ENCODE results near the gene CDK5RAP3. TPM values are rescaled to one million over a fixed set of nuclear protein-coding genes. Genes with fewer than 3 reads are reported as not detected.

CDK5RAP3 gene
- total RNA-seq, 1 donor from 2014 or later: 62.8 TPM

DNA sequence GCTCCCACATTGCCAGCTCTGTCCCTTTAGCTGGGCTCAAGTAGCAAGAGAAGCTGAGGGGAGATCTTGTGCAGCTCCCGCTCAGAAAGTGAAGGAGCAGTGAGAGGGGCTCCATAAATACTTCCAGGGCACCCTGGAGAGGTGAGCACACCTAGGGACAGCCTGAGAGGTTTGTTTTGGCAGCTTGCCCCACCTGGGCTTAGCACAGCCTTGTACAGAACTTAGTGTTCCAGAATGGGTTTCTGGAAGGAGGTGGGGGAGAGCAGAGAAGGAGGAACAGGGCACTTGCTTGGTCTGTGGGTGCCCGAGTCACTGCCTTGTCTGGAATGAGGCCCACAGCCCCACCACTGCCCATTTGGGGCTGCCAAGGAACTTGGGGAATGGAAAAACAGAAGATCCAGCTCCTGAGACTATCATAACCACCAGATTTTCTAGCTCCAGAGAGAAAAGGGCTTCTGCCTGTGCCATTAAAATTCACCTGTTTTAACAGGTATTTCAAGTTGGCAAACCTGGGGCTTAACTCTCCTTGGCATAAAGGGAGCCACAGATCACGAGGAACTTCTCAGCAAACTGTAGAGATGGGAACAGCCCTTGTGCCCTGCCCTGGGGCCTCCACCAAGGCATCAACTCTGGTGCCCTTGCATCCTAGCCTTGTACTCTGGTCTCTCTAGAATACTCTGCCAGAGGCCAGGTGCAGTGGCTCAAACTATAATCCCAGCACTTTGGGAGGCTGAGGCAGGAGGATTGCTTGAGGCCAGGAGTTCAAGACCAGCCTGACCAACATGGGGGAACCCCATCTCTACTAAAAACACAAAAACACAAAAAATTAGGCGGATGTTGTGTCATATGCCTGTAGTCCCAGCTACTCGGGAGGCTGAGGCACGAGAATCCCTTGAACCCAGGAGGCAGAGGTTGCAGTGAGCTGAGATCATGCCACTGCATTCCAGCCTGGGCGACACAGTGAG is 15.1 kb upstream of the CDK5RAP3 start:
- Histone ChIP-seq H3K9me3 (ENCODE audit: insufficient read depth, low read depth, low read length) (no peaks in the 10 kb centered on the region), H3K36me3 (ENCODE audit: insufficient read depth, low read length) (no peaks in the 10 kb centered on the region), H2AFZ (ENCODE audit: low read depth, low read length) (no peak overlapping the region), H3K27me3 (ENCODE audit: insufficient read depth, low read length) (peaks cover 5% of the 10 kb centered on the region), H3K9ac (ENCODE audit: low read length) (no peak overlapping the region), H3K27ac (ENCODE audit: low read depth, low read length) (no peak overlapping the region), H3K4me1 (ENCODE audit: insufficient read depth, low read length) (peaks cover 4% of the 10 kb centered on the region), H4K20me1 (ENCODE audit: insufficient read depth, low read length) (no peaks in the 10 kb centered on the region), H3K4me3 (ENCODE audit: insufficient read depth, low read depth, low read length) (no peak overlapping the region), H3K79me2 (ENCODE audit: insufficient read depth, low read length) (no peaks in the 10 kb centered on the region), H3K4me2 (ENCODE audit: low read length) (no peak overlapping the region)
- H3K27ac Mint-ChIP-seq (ENCODE audit: unreplicated experiment): no peak overlapping the region
- peaks cover 4% of the 10 kb centered on the region for H3K36me3 Mint-ChIP-seq (ENCODE audit: low read depth, unreplicated experiment)
- H3K4me1 Mint-ChIP-seq (ENCODE audit: low read depth, unreplicated experiment): no peaks in the 10 kb centered on the region
- no peaks in the 10 kb centered on the region for H3K9me3 Mint-ChIP-seq (ENCODE audit: unreplicated experiment)
- FAIRE-seq (no peak), DNase-seq (ENCODE audit: low read depth) (no peak)
- H3K4me3 Mint-ChIP-seq (ENCODE audit: unreplicated experiment): no peak overlapping the region
- TF ChIP-seq, protein P1, sequence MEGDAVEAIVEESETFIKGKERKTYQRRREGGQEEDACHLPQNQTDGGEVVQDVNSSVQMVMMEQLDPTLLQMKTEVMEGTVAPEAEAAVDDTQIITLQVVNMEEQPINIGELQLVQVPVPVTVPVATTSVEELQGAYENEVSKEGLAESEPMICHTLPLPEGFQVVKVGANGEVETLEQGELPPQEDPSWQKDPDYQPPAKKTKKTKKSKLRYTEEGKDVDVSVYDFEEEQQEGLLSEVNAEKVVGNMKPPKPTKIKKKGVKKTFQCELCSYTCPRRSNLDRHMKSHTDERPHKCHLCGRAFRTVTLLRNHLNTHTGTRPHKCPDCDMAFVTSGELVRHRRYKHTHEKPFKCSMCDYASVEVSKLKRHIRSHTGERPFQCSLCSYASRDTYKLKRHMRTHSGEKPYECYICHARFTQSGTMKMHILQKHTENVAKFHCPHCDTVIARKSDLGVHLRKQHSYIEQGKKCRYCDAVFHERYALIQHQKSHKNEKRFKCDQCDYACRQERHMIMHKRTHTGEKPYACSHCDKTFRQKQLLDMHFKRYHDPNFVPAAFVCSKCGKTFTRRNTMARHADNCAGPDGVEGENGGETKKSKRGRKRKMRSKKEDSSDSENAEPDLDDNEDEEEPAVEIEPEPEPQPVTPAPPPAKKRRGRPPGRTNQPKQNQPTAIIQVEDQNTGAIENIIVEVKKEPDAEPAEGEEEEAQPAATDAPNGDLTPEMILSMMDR (IDR thresholded peaks at IDR 0.05; ENCODE audit: insufficient read depth, low read depth, low read length): no peak
- no peak for TF ChIP-seq EZH2 (IDR thresholded peaks at IDR 0.05; ENCODE audit: insufficient read depth, low read length)
- H3K27me3 Mint-ChIP-seq (ENCODE audit: low read depth, unreplicated experiment): peaks cover 26% of the 10 kb centered on the region

DNA sequence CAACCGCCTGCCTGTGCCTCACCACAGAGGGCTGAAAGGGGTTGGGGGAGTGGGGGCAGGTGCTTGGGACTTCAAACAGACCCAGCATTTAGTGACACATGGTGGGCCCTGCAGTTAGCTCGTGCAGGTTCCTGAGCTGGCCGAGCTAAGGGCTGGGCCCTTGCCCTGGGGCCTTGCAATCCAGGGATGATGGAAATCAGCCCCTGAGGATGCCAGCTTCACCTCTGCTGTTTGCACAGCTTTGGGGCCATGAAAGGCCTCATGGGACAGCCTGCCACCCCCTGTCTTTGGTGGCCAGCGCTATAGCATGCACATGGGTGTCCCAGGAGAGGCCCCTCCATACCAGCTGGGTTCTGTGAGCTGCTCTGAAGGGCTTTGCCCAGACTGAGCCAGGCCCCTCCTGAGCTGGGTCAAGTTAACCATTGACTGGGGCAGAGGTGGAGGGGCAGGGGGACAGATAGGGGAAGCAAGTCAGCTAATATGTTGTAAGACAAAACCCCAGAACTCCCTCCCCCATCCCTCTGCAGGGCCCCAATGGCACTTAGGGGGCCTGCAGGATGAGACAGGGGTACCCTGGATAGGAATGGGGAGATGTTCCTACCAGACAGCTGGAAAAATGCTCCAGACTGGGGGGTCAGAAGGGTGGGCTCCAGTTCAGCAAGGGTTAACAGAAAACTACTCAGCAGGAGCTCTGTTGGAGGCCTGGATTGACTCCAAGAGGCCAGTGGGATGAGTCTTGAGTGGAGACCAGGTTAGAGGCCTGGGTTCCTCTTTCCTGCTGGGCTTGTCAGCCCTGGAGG is 13.9 kb upstream of the CDK5RAP3 start:
- H2AFZ ChIP-seq (ENCODE audit: low read depth, low read length): no peak overlapping the region
- Mint-ChIP-seq H3K36me3 (ENCODE audit: low read depth, unreplicated experiment) (peaks cover 6% of the 10 kb centered on the region), H3K27me3 (ENCODE audit: low read depth, unreplicated experiment) (peaks cover 33% of the 10 kb centered on the region), H3K4me1 (ENCODE audit: low read depth, unreplicated experiment) (no peaks in the 10 kb centered on the region), H3K4me3 (ENCODE audit: unreplicated experiment) (no peak overlapping the region), H3K9me3 (ENCODE audit: unreplicated experiment) (peaks cover 2% of the 10 kb centered on the region), H3K27ac (ENCODE audit: unreplicated experiment) (no peak overlapping the region)
- H3K79me2 ChIP-seq (ENCODE audit: insufficient read depth, low read length): no peaks in the 10 kb centered on the region
- H3K4me2 ChIP-seq (ENCODE audit: low read length): no peak overlapping the region
- TF ChIP-seq EZH2 (IDR thresholded peaks at IDR 0.05; ENCODE audit: insufficient read depth, low read length): no peak
- TF ChIP-seq, protein P1 (IDR thresholded peaks at IDR 0.05; ENCODE audit: insufficient read depth, low read depth, low read length): no peak
- H3K4me1 ChIP-seq (ENCODE audit: insufficient read depth, low read length): peaks cover 4% of the 10 kb centered on the region
- FAIRE-seq (no peak), DNase-seq (ENCODE audit: low read depth) (no peak)
- no peaks in the 10 kb centered on the region for H3K36me3 ChIP-seq (ENCODE audit: insufficient read depth, low read length)
- no peak overlapping the region for H3K27ac ChIP-seq (ENCODE audit: low read depth, low read length)
- H3K9me3 ChIP-seq (ENCODE audit: insufficient read depth, low read depth, low read length): no peaks in the 10 kb centered on the region
- H3K4me3 ChIP-seq (ENCODE audit: insufficient read depth, low read depth, low read length): no peak overlapping the region
- H4K20me1 ChIP-seq (ENCODE audit: insufficient read depth, low read length): no peaks in the 10 kb centered on the region
- no peak overlapping the region for H3K9ac ChIP-seq (ENCODE audit: low read length)
- peaks cover 5% of the 10 kb centered on the region for H3K27me3 ChIP-seq (ENCODE audit: insufficient read depth, low read length)
